GM18502 (cell line): ENCODE data around the gene SLC34A3.
A peak's percentile ranks its signal among the peaks of the same experiment; 100 is the strongest.

Source experiments
- ATAC-seq: cut with Tn5 transposase; IDR thresholded peaks from one replicate; pipeline ENCODE4 v1.9.1; 2021; ENCODE audit warnings: mild to moderate bottlenecking; ENCODE audit not compliant: unreplicated experiment, poor library complexity

The SLC34A3 gene

GRCh38 chr9:137194909-137195308 lies 35.8 kb upstream of the SLC34A3 start:
- ATAC-seq: no peak

- ATAC-seq: no peak
These were observed 35.0 kb upstream of the SLC34A3 start for GRCh38 chr9:137195525-137196220.

GRCh38 chr9:137198051-137198901 lies 32.4 kb upstream of the SLC34A3 start:
- ATAC-seq: no peak

GRCh38 chr9:137198902-137199283 lies 31.8 kb upstream of the SLC34A3 start:
- no peak for ATAC-seq

GRCh38 chr9:137199411-137200121 lies 31.1 kb upstream of the SLC34A3 start:
- ATAC-seq: no peak

- ATAC-seq: peak; percentile 88
These were observed 30.1 kb upstream of the SLC34A3 start, which contains the start of gene TPRN for GRCh38 chr9:137200311-137201204. Gene TPRN (minus strand): TSS chr9:137200741. CDS start chr9:137200711, 30 bp downstream.

GRCh38 chr9:137201205-137201868 lies 29.4 kb upstream of the SLC34A3 start:
- ATAC-seq: no peak

- no peak for ATAC-seq
These were observed 27.7 kb upstream of the SLC34A3 start for GRCh38 chr9:137202966-137203365.

GRCh38 chr9:137204731-137205125 lies 26.0 kb upstream of the SLC34A3 start:
- no peak for ATAC-seq

- peak; percentile 59 for ATAC-seq
These were observed 25.3 kb upstream of the SLC34A3 start, which contains the start of the genes NDOR1 and TMEM203 for GRCh38 chr9:137205126-137206069. Gene NDOR1 (plus strand): TSS chr9:137205700. CDS start chr9:137205778, 78 bp downstream. Gene TMEM203 (minus strand): TSS chr9:137205648. CDS start chr9:137205414, 234 bp downstream.

- ATAC-seq: no peak
These were observed 24.1 kb upstream of the SLC34A3 start for GRCh38 chr9:137206602-137207001.

- no peak for ATAC-seq
These were observed 19.2 kb upstream of the SLC34A3 start for GRCh38 chr9:137211532-137211931.

- ATAC-seq: no peak
These were observed 18.2 kb upstream of the SLC34A3 start for GRCh38 chr9:137212520-137212919.

- no peak for ATAC-seq
These were observed 17.3 kb upstream of the SLC34A3 start for GRCh38 chr9:137213160-137214060.

GRCh38 chr9:137214620-137215019 lies 16.1 kb upstream of the SLC34A3 start:
- ATAC-seq: no peak

- ATAC-seq: no peak
These were observed 15.3 kb upstream of the SLC34A3 start for GRCh38 chr9:137215196-137215986.
